ENCODE results near the gene COMMD10. TPM values are rescaled to one million over a fixed set of nuclear protein-coding genes. Genes with fewer than 3 reads are reported as not detected.

The COMMD10 gene
- total and polyA plus RNA-seq, 2 of the 8 experiments (the other 6 are each of a cell fraction or from before 2014, with no cell fraction given): 16.5 to 43.4 TPM

GRCh38 chr5:116153687-116154174, 68.9 kb downstream of the COMMD10 start:
- H2BK120ac ChIP-seq (replicated peaks; ENCODE audit: low read depth, low read length): no peak overlapping the region
- TF ChIP-seq GABPA (IDR thresholded peaks at IDR 0.05; ENCODE audit: borderline replicate concordance, insufficient read depth, low read length) (no peak), CTCF (IDR thresholded peaks at IDR 0.05; ENCODE audit: control extremely low read depth in 1 of 3, insufficient read depth in 1 of 3, low read depth in 1 of 3, low read length in 3 of 3) (no peak), SAP30 (IDR thresholded peaks at IDR 0.05; ENCODE audit: insufficient read depth, insufficient replicate concordance, low read length) (no peak), CREB1 (IDR thresholded peaks at IDR 0.05) (no peak), GTF2F1 (IDR thresholded peaks at IDR 0.05; ENCODE audit: borderline replicate concordance, low read depth, low read length) (no peak), HDAC6 (IDR thresholded peaks at IDR 0.05; ENCODE audit: low read depth, low read length) (no peak), KDM4A (IDR thresholded peaks at IDR 0.05; ENCODE audit: low read depth, low read length, severe bottlenecking) (no peak), JUND (IDR thresholded peaks at IDR 0.05; ENCODE audit: low read length) (no peak)
- no peak overlapping the region for H4K5ac ChIP-seq (ENCODE audit: insufficient read length, low read depth, low read length)
- no peak overlapping the region for H3K18ac ChIP-seq (ENCODE audit: extremely low read depth, low read length)
- H3K14ac ChIP-seq (ENCODE audit: insufficient read length): no peak overlapping the region
- H2BK12ac ChIP-seq (ENCODE audit: low read depth, low read length): no peak overlapping the region
- no peak overlapping the region for H3K27ac ChIP-seq (ENCODE audit: low read depth, low read length)
- H3K4me1 ChIP-seq (replicated peaks in 1 of 4; ENCODE audit: control insufficient read depth in 3 of 4, insufficient read depth in 4 of 4, low read length in 3 of 4): no peaks in the 10 kb centered on the region
- H3K9ac ChIP-seq (replicated peaks in 1 of 4; ENCODE audit: extremely low read depth in 1 of 4, low read depth in 3 of 4, low read length in 3 of 4): no peak overlapping the region
- no peak overlapping the region for H2BK15ac ChIP-seq (ENCODE audit: low read length)
- H3K27me3 ChIP-seq (replicated peaks in 1 of 4; ENCODE audit: control insufficient read depth in 3 of 4, extremely low read depth in 1 of 4, insufficient read depth in 3 of 4, low read length in 3 of 4): no peaks in the 10 kb centered on the region
- no peaks in the 10 kb centered on the region for H4K20me1 ChIP-seq (replicated peaks in 1 of 2; ENCODE audit: control insufficient read depth in 1 of 2, insufficient read depth in 2 of 2, low read length in 2 of 2)
- H3K79me2 ChIP-seq (ENCODE audit: control insufficient read depth in 1 of 2, insufficient read depth in 2 of 2, low read length in 2 of 2): no peaks in the 10 kb centered on the region
- H3K79me1 ChIP-seq (ENCODE audit: low read depth, low read length): no peaks in the 10 kb centered on the region
- H3K23me2 ChIP-seq (ENCODE audit: low read depth, low read length): no peaks in the 10 kb centered on the region
- H3K9me3 ChIP-seq (ENCODE audit: insufficient read depth in 2 of 2, low read depth in 1 of 2, low read length in 1 of 2): no peaks in the 10 kb centered on the region
- H2AK5ac ChIP-seq (ENCODE audit: low read depth, low read length): no peak overlapping the region
- no peak for FAIRE-seq
- DNase-seq (ENCODE audit: low read depth in 1 of 2, low spot score in 2 of 2): no peak
- H3K23ac ChIP-seq (ENCODE audit: insufficient read length): no peak overlapping the region
- no peak overlapping the region for H3K4me2 ChIP-seq (ENCODE audit: insufficient read depth in 1 of 2, low read depth in 2 of 2, low read length in 2 of 2)
- no peak overlapping the region for H3K56ac ChIP-seq (replicated peaks; ENCODE audit: insufficient read length, low read depth, low read length)
- ChIA-PET CTCF (ENCODE audit: partially characterized antibody) (interaction anchor here (0.6 to 1.6 kb wide), 4 partner anchors 14 to 191 kb away, joined by 3 to 4 read pairs (median 4); no protein-coding TSS in a partner anchor), POLR2A (ENCODE audit: partially characterized antibody) (no interaction called here)
- H2BK5ac ChIP-seq (ENCODE audit: low read depth, low read length): no peak overlapping the region
- no peak overlapping the region for H2BK20ac ChIP-seq (ENCODE audit: low read length)
- H4K8ac ChIP-seq (ENCODE audit: extremely low read depth, insufficient read depth, low read length): no peak overlapping the region
- 90% methylated on average over 2 of the region's 2 CpGs; no CpG with 5 or more reads in 1 of the 2 experiments for WGBS, 2 experiments (ENCODE audit: extremely low coverage in 1 of 2, insufficient coverage in 1 of 2, insufficient read length in 1 of 2, insufficient replicate concordance in 2 of 2, low coverage in 1 of 2, low lambda C conversion rate in 2 of 2, missing lambda C conversion rate in 1 of 2)
- no peaks in the 10 kb centered on the region for H3K36me3 ChIP-seq (ENCODE audit: control insufficient read depth in 2 of 4, insufficient read depth in 4 of 4, low read length in 3 of 4)
- H4K91ac ChIP-seq (replicated peaks; ENCODE audit: insufficient read length, low read length): no peak overlapping the region
- no peak overlapping the region for H2AFZ ChIP-seq (ENCODE audit: low read length)
- no peak overlapping the region for H3K4ac ChIP-seq (replicated peaks; ENCODE audit: insufficient read length, low read depth, low read length)
- H3K4me3 ChIP-seq (ENCODE audit: extremely low read depth in 1 of 4, insufficient read depth in 2 of 4, low read depth in 3 of 4, low read length in 4 of 4): no peak overlapping the region

Data from H1 (cell line).